GM19193 (cell line): ENCODE measurements around the gene TSHR.

Experiments used
- POLR2A ChIP-seq: IDR thresholded peaks from 4 replicates; pipeline ENCODE4 v1.6.1; 2011; ENCODE audit not compliant: insufficient read depth, insufficient read length; ENCODE audit errors: extremely low read depth

The TSHR gene

GRCh38 chr14:80944861-80945617, 10.4 kb upstream of the TSHR start:
- no peak for TF ChIP-seq POLR2A

- TF ChIP-seq POLR2A, result no peak
Measured at GRCh38 chr14:80946187-80946586, 9.2 kb upstream of the TSHR start.

- TF ChIP-seq POLR2A, result no peak
Measured at GRCh38 chr14:80946797-80947196, 8.6 kb upstream of the TSHR start.

GRCh38 chr14:80948291-80948690, 7.1 kb upstream of the TSHR start:
- no peak for TF ChIP-seq POLR2A

- no peak for TF ChIP-seq POLR2A
Measured at GRCh38 chr14:80951491-80951890, 3.9 kb upstream of the TSHR start.

- TF ChIP-seq POLR2A, result no peak
Measured at GRCh38 chr14:80954687-80955299, 628 bp upstream of the TSHR start.

GRCh38 chr14:80956102-80956501, 681 bp downstream of the TSHR start:
- TF ChIP-seq POLR2A, result no peak

- TF ChIP-seq POLR2A, result no peak
Measured at GRCh38 chr14:80956922-80957321, 1.5 kb downstream of the TSHR start.

GRCh38 chr14:80957613-80958012, 2.2 kb downstream of the TSHR start:
- TF ChIP-seq POLR2A, result no peak

- no peak for TF ChIP-seq POLR2A
Measured at GRCh38 chr14:80958226-80958625, 2.8 kb downstream of the TSHR start.

GRCh38 chr14:80958939-80959338, 3.5 kb downstream of the TSHR start:
- no peak for TF ChIP-seq POLR2A

- TF ChIP-seq POLR2A, result no peak
Measured at GRCh38 chr14:80959496-80959895, 4.1 kb downstream of the TSHR start.

GRCh38 chr14:80965037-80965436, 9.6 kb downstream of the TSHR start:
- TF ChIP-seq POLR2A, result no peak

GRCh38 chr14:80973931-80974641, 18.7 kb downstream of the TSHR start:
- TF ChIP-seq POLR2A, result no peak

- TF ChIP-seq POLR2A, result no peak
Measured at GRCh38 chr14:80974679-80975078, 19.3 kb downstream of the TSHR start.

- TF ChIP-seq POLR2A, result no peak
Measured at GRCh38 chr14:80977221-80977620, 21.8 kb downstream of the TSHR start.

GRCh38 chr14:80978403-80978802, 23.0 kb downstream of the TSHR start:
- TF ChIP-seq POLR2A, result no peak

- no peak for TF ChIP-seq POLR2A
Measured at GRCh38 chr14:80979951-80980350, 24.5 kb downstream of the TSHR start.
